Stimulated activated CD4-positive, alpha-beta T cell treated with anti-CD3 and anti-CD28 coated beads, Interleukin-1b, Interleukin-23, amount 100 ng/mL, for 4 hours (primary cell): ENCODE measurements around the gene RNU5B-1.

Experiments used
- DNase-seq, 2 donors: peaks; one replicate each; pipeline ENCODE4 v3.0.0-alpha.2; 2020; ENCODE audit warnings: low read depth in 2 of 2

The RNU5B-1 gene

DNA sequence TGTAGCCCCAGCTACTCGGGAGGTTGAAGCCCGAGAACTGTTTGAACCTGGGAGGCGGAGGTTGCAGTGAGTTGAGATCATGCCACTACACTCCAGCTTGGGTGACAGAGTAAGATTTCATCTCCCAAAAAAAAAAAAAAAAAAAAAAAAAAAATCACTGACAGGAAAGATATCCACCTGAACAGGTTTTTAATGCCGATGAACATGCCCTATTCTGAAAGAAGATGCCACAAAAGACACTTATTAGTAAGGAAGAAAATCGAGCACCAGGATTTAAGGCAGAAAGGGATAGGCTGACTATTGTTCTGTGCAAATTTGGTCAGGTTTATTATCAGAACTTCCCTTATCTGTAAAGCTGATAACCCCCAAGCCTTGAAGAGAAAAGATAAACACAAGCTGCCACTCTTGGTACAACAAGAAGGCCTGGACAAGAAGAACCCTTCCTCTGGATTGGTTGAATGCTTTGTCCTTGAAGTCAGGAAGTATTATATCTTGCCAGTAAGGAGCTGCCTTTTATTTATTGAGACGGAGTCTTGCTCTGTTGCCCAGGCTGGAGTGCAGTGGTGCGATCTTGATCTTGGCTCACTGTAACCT, 15.1 kb upstream of the RNU5B-1 start:
- no peak for DNase-seq

DNA sequence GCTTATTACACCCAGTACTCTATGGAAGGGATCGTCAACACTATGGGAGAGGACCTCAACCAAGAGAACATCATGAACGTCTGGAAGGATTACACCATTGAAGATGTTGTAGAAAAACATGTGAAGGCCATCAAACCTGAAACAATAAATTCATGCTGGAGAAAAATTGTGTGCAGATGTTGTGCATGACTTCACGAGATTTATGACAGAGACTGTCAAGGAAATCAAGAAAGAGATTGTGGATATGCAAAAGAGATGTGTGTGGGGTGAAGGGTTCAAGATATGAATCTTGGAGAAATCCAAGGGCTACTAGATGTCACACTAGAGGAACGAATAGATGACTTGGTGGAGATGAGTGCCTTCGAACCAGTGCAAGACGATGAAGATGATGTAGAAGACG, 14.2 kb upstream of the RNU5B-1 start:
- DNase-seq: no peak

DNA sequence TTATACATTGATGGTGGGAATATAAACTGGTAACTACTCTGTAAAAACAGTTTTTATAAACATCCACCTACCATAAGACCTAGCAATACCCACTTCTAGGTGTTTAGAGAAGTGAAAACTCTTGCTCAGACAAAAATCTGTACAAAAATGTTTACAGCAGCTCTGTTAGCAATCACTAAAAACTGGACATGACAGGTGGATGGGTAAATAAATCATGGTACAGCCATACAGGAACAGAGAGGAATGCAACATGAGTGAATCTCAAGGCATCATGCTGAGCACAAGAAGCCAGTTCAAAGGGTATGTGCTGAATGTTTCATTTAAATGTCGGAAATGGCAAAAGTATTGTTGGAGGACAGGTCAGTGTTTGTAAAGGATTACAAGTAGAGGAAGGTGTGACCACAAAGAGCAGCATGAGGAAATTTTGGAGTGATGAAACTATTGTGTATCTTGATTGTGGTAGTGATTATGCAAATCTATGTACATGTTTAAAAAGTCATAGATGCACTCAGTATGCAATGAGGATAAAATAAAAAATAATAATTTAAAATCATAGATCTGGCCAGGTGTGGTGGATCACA, 11.4 kb upstream of the RNU5B-1 start:
- no peak for DNase-seq

DNA sequence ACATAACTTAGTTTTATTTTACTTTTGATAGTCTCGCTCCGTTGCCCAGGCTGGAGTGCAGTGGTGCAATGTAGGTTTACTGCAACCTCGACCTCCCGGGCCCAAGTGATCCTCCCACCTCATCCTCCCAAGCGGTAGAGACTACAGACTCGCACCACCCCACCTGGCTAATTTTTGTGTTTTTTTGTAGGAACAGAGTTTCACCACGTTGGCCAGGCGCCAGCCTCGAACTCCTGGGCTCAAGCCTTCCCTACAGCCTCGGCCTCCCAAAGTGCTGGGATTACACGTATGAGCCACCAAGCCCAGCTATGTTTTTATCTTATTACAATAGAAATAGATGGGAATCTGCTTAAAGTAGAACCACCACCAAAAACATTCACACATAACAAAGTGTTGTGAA, 5.7 kb upstream of the RNU5B-1 start:
- DNase-seq: no peak

DNA sequence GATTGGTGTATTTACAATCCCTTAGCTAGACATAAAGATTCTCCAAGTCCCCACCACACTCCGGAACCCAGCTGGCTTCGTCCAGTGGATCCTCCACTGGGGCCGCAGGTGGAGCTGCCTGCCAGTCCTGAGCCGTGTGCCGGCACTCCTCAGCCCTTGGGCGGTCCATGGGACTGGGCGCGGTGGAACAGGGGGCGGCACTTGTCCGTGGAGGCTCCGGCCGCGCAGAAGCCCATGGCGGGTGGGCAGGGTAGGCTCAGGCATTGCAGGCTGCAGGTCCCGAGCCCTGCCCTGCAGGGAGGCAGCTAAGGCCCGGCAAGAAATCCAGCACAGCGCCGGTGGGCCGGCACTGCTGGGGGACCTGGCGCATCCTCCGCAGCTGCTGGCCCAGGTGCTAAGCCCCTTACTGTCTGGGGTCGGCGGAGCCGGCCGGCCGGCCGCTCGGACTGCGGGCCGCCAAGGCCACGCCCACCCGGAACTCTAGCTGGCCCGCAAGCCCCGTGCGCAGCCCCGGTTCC, 3.5 kb upstream of the RNU5B-1 start:
- DNase-seq: no peak

DNA sequence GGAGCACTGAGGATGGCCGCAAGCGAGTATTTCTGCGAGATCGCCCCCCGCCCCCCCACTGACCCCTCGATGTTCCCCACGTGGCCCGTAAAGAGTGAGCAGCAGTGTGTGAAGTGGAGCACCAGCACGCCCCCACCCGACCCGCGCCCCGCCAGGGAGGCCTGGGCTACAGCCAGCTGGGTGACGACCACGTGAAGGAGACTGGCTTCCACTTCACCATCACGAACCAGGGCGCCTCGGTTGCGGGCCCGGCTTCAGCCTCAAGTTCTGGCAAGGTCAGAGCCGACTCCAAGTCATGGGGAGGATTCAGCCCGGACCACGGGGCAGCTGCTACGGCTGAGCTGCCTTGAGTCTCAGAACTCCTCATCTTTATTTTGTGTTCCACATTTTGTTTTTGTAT, 2.4 kb upstream of the RNU5B-1 start:
- DNase-seq: no peak

DNA sequence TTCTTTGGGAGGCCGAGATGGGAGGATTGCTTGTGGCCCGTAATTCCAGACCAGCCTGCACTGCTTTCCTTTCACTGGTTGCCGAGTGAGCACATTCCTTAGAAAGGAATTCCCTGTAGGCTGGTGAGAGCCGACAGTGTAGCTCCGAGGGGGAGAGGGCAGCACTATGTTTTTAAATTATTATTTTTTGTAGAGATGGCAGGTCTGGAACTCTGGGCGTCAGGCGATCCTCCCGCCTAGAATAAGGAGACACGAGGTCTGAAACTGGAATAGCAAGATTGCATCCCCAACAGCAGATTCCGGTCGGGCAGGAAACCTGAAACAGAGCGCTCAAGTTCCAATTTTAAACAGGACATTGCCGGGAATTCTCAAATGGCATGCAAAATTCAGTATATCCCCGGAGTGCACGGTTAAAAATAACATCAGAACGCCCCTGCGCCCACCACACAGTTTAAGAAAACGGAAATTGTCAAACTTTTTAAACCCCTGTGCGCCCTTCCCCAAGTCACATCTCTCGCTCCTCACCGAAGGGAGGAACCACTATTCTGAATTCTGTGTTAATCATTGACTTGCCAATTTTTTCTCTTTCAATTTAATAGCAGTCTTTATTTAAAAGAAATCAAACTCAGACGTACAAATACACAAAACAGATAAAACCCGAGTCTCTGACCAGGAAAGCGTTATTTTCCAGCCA, 643 bp upstream of the RNU5B-1 start:
- no peak for DNase-seq

DNA sequence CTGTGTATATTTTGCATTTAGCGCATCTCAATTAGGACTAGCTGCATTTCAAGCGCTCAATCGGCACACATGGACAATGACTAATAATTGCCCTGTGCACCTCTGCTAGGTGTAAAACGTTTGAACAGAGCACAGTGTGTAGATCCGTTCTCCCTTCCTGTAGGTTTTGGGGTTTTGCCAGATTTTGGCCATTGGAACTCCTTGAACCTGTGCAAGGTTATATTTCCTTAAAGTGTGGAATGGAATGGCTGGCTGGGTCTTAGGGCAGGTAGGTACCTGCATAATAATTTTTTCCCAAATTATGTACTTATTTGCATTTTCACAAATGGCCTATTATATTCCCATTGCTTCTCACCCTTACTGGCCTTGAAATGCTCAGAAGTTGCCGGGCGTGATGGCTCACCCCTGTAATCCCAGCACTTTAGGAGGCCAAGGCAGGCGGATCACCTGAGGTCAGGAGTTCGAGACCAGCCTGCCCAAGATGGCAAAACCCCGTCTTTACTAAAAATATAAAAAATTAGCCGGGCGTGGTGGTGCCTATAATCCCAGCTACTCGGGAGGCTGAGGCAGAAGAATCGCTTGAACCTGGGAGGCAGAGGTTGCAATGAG, 777 bp downstream of the RNU5B-1 start:
- DNase-seq: no peak

DNA sequence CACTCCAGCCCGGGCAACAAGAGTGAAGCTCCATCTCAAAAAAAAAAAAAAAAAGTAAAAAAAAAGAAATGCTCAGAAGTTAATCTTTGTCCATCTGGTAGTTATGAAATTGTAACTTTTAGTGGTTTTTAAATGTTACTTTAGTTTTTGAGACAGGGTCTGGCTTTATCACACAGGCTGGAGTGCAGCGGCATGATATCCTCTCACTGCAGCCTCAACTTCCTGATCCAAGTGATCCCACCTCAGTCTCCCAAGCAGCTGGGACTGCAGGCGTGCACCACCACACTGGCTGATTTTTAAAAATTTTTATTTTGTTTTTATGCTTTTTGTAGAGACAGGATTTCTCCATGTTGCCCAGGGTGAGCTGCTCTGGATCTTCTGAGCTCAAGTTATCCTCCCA, 1.3 kb downstream of the RNU5B-1 start:
- no peak for DNase-seq

DNA sequence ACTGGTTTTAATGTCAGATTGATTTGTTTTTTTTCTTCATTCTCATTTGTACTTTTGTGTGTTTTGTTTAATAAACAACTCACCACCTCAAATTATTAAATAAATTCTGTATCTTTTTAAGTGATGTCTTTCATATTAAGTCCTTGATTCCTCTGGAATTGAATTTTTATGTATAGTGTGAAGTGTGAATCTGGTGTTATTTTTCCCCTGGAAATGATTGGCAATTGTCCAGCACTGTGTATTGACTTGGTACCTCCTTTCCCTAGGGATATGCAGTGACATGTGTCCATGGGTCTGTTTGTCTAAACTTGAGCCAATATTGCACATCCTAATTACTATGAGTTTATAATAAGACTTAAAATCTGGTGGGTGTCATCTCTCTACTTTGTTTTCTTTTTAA, 2.1 kb downstream of the RNU5B-1 start:
- DNase-seq: no peak

DNA sequence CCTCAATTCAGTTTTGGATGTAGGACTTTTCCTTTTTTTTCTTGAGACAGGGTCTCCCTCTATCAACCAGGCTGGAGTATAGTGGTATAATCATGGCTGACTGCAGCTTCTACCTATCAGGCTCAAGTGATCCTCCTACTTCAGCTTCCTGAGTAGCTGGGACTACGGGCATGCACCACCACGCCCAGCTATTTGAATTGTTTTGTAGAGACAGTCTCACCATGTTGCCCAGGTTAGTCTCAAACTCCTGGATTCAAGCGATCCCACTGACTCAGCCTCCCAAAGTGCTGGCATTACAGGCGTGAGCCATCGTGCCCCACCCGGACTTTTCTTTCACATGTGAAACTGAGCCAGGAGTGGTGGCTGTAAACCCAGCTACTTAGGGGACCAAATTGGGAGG, 3.5 kb downstream of the RNU5B-1 start:
- DNase-seq: no peak

DNA sequence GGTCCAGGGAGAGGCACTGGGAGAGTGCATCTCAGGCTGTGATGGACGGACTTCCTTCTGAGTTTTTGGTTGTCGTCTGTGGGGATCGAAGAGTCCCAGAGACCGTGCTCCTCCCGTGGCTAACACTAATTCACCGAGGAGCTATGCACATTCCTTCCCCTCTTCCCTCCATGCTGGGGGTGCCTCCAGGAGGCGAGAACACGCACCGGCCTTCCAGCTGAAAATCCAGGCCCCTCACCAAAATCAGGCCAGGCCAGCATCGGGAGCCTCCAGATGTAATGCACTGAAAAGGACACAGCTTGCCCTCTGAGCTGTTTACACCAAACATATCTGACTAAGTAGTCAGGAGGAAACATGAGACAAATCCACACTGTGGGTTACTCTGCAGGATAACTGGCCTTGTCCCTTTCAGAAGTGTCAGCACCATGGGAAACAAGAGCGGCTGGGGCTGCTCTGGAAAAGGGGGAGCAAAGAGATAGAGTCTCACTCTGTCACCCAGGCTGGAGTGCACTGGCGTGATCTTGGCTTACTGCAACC, 5.5 kb downstream of the RNU5B-1 start:
- no peak for DNase-seq

DNA sequence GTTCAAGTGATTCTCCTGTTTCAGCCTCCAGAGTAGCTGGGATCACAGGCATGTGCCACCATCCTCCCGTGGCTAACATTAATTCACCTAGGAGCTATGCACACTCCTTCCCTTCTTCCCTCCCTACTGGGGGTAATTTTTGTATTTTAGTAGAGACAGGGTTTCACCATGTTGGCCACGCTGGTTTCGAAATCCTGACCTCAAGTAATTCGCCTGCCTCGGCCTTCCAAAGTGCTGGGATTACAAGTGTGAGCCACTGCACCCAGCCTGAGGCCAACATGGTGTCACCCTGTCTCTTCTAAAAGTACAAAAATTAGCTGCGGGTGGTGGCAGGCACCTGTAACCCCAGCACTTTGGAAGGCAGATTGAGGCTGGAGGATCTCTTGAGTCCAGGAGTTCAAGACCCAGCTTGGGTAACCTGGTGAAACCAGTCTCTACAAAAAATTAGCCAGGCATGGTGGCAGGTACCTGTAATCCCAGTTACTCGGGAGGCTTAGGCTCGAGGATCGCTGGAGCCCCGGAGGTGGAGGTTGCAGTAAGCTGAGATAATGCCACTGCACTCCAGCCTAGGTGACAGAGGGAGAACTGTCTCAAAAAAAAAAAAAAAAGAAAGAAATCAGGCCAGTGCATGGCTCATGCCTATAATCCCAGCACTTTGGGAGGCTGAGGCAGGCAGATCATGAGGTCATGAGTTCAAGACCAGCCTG, 6.1 kb downstream of the RNU5B-1 start:
- no peak for DNase-seq

DNA sequence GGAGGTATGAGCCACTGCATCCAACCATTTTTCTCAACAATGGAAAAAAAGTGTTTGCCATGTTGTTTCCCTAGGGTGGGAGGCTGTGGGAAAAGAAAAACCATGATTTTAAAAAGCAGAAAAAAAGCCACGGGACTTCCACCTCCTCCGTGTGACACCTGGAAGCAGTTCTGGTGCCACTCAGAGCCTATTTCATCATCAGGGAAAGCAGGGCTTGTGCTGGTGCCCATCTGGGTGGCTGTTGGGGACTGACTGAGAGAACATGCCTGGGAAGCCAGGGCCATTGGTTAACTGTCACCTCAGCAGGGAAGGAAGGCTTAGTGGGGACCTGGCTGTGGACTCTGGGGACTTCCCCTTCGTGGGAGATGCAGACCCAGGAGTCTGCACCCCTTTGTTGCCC, 7.3 kb downstream of the RNU5B-1 start:
- no peak for DNase-seq

DNA sequence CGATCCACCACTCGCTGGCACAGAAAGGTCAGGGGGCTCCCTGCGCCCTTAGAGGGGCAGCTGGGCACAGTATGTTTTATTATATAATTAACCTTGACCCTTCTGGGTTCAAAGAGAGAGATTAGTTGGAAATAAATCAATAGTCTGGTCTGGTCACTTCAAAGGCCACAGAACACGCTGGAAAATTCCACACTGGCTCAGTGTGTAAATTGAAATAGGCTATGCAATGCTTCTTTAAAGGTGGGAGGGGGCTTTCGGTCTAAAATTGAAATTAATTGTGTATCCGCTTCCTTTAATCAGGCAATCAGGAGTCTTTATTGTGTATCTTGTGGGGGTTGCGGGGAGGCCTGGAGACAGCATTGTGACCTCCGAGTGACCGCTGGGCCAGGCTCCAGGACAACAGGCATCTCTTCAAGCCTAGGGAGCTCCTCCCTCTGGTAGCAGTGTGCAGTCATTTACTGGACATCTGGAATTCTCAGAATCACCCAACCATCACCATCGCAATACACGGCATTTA, 8.0 kb downstream of the RNU5B-1 start:
- DNase-seq: no peak

DNA sequence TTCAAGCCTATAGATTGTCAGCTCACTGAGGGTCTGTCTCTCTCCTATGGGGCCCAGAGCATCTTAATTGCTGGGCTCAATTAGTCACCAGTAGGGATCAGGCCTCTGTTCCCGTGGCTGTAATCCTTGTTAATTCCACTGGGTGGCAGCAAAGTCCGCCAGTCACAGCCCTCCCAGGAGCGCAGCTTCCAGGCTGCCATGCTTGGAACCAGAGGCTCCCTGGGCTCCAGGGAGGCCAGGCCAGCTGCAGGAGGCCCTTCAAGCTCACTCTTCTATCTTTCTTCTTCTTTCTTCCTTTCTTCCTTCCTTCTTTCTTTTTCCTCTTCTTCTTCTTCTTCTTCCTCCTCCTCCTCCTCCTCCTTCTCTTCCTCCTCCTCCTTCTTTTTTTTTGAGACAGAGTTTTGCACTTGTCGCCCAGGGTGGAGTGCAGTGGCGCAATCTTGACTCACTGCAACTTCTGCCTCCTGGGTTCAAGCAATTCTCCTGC, 14.4 kb downstream of the RNU5B-1 start:
- DNase-seq: peak; percentile 55 to 75

DNA sequence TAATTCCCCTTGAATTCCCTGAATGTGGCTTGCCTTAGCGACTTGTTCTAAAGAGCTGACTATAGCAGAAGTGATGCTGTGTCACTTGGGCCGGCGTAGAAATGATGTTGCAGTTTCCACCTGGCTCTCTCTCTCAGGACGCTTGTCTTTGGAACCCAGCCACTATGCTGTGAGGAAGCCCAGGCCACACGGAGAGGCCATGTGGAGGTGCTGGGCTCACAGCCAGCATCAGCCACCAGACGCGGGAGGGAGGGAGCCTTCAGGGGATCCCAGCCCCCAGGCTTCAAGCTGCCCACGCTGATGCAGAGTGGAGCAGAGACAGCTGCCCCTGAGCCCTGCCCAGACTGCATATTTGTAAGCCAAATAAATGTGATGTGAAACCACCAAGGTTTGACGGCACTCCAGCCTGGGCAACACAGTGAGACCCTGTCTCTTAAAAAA, 18.6 kb downstream of the RNU5B-1 start:
- DNase-seq: no peak

DNA sequence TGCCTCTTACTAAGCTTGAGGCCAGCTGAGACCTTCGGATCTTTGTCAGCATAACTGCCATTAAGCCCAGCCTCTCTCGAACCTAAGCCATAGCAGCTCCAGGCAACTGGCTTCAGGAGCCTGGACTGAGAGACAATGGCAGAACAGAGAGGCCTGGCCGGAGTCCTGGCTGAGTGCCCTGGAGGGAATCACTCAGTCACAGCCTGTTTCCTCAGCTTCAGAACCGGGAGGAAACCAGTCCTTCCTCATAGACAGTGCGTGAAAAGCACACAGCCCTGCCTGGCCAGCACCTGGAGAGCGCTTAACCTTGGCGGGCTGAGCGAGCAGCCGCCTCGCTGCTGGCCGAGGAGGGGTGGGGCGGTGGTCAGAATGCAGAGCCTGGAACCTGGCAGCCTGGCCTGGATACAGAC, 21.6 kb downstream of the RNU5B-1 start:
- no peak for DNase-seq

DNA sequence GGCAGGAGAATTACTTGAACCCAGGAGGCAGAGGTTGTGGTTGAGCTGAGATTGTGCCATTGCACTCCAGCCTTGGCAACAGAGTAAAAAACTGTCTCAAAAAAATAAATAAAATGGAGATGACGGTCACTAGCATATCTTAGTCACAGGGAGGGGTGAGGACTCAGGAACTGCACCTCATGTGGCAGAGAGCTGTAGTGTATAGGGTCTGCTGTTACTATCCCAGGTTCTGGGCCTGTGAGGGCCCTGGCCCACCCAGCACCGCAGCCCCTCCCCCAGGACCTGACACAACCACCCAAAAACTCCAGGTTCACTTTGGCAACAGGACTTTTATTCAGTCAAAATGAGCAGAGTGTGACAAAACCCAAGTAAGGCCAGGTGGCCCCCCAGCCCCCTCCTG, 22.3 kb downstream of the RNU5B-1 start:
- no peak for DNase-seq

DNA sequence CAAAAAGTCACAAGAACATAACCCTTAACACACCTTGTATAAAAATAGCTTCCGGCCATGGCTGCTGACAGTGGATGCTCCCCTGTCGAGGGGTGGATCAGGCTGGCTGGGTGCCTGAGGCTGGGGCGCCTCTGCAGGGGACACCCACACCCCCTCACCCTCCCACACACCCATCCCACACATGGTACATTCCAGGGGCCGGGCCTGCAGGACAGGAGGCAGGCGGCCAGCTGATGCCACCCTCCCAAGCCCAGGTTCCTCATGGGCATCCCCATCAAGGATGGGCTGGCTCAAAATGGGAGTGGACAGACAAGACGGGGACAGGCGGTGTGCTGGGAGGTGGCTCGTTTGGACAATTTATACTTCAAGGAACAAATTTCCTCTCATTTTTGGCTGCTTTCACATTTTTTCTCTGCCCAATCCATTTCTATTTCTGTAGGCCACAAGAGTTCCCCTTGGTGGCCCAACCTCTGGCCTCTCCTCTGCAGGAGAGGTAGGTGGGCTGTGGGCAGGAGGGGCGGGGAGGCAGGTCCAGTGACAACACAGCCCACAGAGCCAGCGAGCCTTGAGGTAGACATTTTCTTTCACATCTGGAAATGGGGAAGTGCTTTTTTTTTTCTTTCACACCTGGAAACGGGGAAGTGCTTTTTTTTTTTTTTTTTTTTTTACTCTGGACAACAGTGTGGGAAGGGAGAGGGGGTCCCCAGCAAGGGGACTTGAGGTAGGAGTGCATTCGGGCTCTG, 23.3 kb downstream of the RNU5B-1 start:
- no peak for DNase-seq
